Nephron (organoid): Measurements from ENCODE around the gene EFNA2.

ENCODE experiments used
- H3K27ac Mint-ChIP-seq, 3 experiments: 2 replicates each; pipeline ENCODE4 v1.8.0; 2020; ENCODE audit warnings: mixed read lengths in 3 of 3, mild to moderate bottlenecking in 2 of 3, moderate library complexity in 1 of 3
- H3K27me3 Mint-ChIP-seq: 2 replicates; pipeline ENCODE4 v1.8.0; 2021; ENCODE audit warnings: low read depth, mild to moderate bottlenecking, moderate library complexity, mixed read lengths
- H3K36me3 Mint-ChIP-seq: 2 replicates; pipeline ENCODE4 v1.8.0; 2020; ENCODE audit warnings: low read depth, mixed read lengths
- H3K4me1 Mint-ChIP-seq: 2 replicates; pipeline ENCODE4 v1.8.0; 2020; ENCODE audit warnings: mixed read lengths
- H3K4me3 Mint-ChIP-seq, 3 experiments: 2 replicates each; pipeline ENCODE4 v1.8.0; 2020; ENCODE audit warnings: mild to moderate bottlenecking in 3 of 3, mixed read lengths in 3 of 3, moderate library complexity in 2 of 3
- H3K9me3 Mint-ChIP-seq: 2 replicates; pipeline ENCODE4 v1.8.0; 2020; ENCODE audit warnings: mixed read lengths
- TF ChIP-seq, protein P1 (sequence below), 3 experiments: fragments of 200-600 bp; sonication (generic); IDR thresholded peaks; one replicate each; pipeline ENCODE4 v1.5.0; 2021; ENCODE audit warnings: antibody characterized with exemption in 3 of 3; ENCODE audit not compliant: unreplicated experiment in 3 of 3

Gene EFNA2

DNA sequence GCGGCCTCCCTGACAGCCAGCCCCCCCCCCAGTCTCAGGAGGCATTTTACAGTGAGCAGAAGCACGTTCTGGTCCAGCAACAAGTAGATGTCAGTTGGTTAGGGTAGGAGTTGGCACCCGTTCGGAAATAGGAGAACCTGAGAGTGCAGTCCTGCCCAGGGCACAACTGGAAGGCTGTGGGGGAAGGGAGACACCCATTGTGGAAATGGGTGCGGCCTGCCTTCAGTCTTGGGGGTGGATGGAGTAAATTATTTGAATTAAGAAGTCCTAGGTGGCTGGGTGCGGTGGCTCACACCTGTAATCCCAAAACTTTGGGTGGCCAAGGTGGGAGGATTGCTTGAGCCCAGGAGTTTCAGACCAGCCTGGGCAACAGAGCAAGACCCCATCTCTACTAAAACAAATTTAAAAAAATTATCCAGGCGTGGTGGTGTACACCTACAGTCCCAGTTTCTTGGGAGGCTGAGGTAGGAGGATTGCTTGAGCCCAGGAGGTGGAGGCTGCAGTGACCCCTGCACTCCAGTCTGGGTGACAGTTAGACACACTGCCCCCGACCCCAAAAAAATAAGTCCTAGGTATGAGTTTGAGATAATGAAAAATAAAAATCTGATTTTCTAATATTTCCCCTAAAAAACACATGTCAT is 15.3 kb upstream of the EFNA2 start:
- Mint-ChIP-seq H3K4me3 (peak overlapping the region; percentile 90 to 94 (median 92)), H3K36me3 (peaks cover 40% of the 10 kb centered on the region), H3K27me3 (peaks cover 5% of the 10 kb centered on the region), H3K9me3 (no peaks in the 10 kb centered on the region), H3K4me1 (peaks cover 68% of the 10 kb centered on the region), H3K27ac (peak overlapping the region; percentile 83 to 98 (median 94))
- TF ChIP-seq, protein P1, sequence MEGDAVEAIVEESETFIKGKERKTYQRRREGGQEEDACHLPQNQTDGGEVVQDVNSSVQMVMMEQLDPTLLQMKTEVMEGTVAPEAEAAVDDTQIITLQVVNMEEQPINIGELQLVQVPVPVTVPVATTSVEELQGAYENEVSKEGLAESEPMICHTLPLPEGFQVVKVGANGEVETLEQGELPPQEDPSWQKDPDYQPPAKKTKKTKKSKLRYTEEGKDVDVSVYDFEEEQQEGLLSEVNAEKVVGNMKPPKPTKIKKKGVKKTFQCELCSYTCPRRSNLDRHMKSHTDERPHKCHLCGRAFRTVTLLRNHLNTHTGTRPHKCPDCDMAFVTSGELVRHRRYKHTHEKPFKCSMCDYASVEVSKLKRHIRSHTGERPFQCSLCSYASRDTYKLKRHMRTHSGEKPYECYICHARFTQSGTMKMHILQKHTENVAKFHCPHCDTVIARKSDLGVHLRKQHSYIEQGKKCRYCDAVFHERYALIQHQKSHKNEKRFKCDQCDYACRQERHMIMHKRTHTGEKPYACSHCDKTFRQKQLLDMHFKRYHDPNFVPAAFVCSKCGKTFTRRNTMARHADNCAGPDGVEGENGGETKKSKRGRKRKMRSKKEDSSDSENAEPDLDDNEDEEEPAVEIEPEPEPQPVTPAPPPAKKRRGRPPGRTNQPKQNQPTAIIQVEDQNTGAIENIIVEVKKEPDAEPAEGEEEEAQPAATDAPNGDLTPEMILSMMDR (IDR thresholded peaks at IDR 0.05; ENCODE audit: unreplicated experiment in 3 of 3): no peak

DNA sequence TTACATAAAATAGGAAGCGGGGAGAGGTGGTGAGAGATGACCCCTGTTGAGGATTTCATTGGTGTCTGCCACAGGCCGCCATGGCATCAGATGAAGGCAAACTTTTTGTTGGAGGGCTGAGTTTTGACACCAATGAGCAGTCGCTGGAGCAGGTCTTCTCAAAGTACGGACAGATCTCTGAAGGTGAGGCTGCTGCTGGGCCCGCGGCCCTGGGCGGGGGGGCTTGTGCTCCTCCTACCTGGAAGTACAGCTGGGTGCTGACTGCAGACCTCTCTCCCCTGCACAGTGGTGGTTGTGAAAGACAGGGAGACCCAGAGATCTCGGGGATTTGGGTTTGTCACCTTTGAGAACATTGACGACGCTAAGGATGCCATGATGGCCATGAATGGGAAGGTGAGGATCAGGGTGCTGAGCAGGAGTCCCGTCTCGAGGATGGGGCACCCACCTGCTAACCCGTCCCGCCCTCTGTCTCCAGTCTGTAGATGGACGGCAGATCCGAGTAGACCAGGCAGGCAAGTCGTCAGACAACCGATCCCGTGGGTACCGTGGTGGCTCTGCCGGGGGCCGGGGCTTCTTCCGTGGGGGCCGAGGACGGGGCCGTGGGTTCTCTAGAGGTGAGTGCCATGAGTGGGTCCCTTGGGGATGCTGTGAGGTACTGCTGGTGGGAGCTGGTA is 14.7 kb upstream of the EFNA2 start:
- peaks cover 63% of the 10 kb centered on the region for H3K4me1 Mint-ChIP-seq
- peak overlapping the region; percentile 90 to 94 (median 92) for H3K4me3 Mint-ChIP-seq
- TF ChIP-seq, protein P1 (IDR thresholded peaks at IDR 0.05; ENCODE audit: unreplicated experiment in 3 of 3): no peak
- H3K9me3 Mint-ChIP-seq: no peaks in the 10 kb centered on the region
- H3K27me3 Mint-ChIP-seq: peaks cover 5% of the 10 kb centered on the region
- H3K36me3 Mint-ChIP-seq: peaks cover 40% of the 10 kb centered on the region
- H3K27ac Mint-ChIP-seq: peak overlapping the region; percentile 56 to 94 (median 83)

- peak overlapping the region; percentile 70 to 83 (median 79) for H3K27ac Mint-ChIP-seq
- H3K4me3 Mint-ChIP-seq: peak overlapping the region; percentile 90 to 94 (median 92)
- H3K9me3 Mint-ChIP-seq: no peaks in the 10 kb centered on the region
These were observed 13.9 kb upstream of the EFNA2 start for GRCh38 chr19:1271528-1272422.

DNA sequence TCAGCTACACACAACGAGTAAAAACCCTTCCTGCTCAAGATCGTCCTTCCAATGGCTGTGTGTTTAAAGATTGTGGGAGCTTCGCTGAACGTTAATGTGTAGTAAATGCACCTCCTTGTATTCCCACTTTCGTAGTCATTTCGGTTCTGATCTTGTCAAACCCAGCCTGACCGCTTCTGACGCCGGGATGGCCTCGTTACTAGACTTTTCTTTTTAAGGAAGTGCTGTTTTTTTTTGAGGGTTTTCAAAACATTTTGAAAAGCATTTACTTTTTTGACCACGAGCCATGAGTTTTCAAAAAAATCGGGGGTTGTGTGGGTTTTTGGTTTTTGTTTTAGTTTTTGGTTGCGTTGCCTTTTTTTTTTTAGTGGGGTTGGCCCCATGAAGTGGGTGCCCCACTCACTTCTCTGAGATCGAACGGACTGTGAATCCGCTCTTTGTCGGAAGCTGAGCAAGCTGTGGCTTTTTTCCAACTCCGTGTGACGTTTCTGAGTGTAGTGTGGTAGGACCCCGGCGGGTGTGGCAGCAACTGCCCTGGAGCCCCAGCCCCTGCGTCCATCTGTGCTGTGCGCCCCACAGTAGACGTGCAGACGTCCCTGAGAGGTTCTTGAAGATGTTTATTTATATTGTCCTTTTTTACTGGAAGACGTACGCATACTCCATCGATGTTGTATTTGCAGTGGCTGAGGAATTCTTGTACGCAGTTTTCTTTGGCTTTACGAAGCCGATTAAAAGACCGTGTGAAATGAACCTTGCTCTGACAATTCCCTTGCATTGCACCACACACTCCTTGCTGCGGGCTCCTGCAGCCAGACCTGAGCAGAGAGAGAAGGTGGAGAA is 13.0 kb upstream of the EFNA2 start:
- Mint-ChIP-seq H3K9me3 (no peaks in the 10 kb centered on the region), H3K27ac (peak overlapping the region; percentile 44 to 85 (median 63)), H3K4me1 (peaks cover 56% of the 10 kb centered on the region), H3K27me3 (peaks cover 5% of the 10 kb centered on the region), H3K36me3 (peaks cover 40% of the 10 kb centered on the region), H3K4me3 (peak overlapping the region; percentile 70 to 94 (median 82))
- TF ChIP-seq, protein P1 (IDR thresholded peaks at IDR 0.05; ENCODE audit: unreplicated experiment in 3 of 3): no peak

More at GRCh38 chr19:1271528-1272422, 13.9 kb upstream of the EFNA2 start:
- H3K27me3 Mint-ChIP-seq: peaks cover 5% of the 10 kb centered on the region
- H3K4me1 Mint-ChIP-seq: peaks cover 63% of the 10 kb centered on the region
- TF ChIP-seq, protein P1 (IDR thresholded peaks at IDR 0.05; ENCODE audit: unreplicated experiment in 3 of 3): no peak
- peaks cover 40% of the 10 kb centered on the region for H3K36me3 Mint-ChIP-seq

- H3K27me3 Mint-ChIP-seq: peaks cover 4% of the 10 kb centered on the region
- TF ChIP-seq, protein P1 (IDR thresholded peaks at IDR 0.05; ENCODE audit: unreplicated experiment in 3 of 3): no peak
- H3K27ac Mint-ChIP-seq: peak overlapping the region; percentile 88 to 94 (median 89)
- H3K4me1 Mint-ChIP-seq: peaks cover 49% of the 10 kb centered on the region
- peaks cover 40% of the 10 kb centered on the region for H3K36me3 Mint-ChIP-seq
- no peaks in the 10 kb centered on the region for H3K9me3 Mint-ChIP-seq
- peak overlapping the region; percentile 72 to 94 (median 82) for H3K4me3 Mint-ChIP-seq
These were observed 12.2 kb upstream of the EFNA2 start for GRCh38 chr19:1273263-1274041.
